Neural cell (in vitro differentiated cells): ENCODE measurements around the gene MPEG1. TPM values are rescaled to one million over a fixed set of nuclear protein-coding genes. Genes with fewer than 3 reads are reported as not detected.

Experiments
- H2AFZ ChIP-seq: fragments of 200-600, 300-800 bp; sonication (generic), shearing (Covaris generic); 2 replicates; pipeline ENCODE4 v1.6.0; 2014; ENCODE audit warnings: low read depth, mild to moderate bottlenecking, antibody characterized with exemption, low read length, moderate library complexity
- H3F3A ChIP-seq: fragments of 200-600 bp; shearing (Covaris generic); 2 replicates; pipeline ENCODE4 v1.6.1; 2016; ENCODE audit warnings: mild to moderate bottlenecking, moderate library complexity, mixed read lengths, antibody characterized with exemption, low read length; ENCODE audit not compliant: insufficient read depth, poor library complexity, severe bottlenecking
- H3K27ac ChIP-seq: fragments of 200-600, 300-800 bp; sonication (generic), shearing (Covaris generic); 2 replicates; pipeline ENCODE4 v1.5.1; 2014; ENCODE audit warnings: mild to moderate bottlenecking, low read length, moderate library complexity
- H3K27me3 ChIP-seq: fragments of 300-800, 200-600 bp; sonication (generic), shearing (Covaris generic); 2 replicates; pipeline ENCODE4 v1.6.0; 2014; ENCODE audit warnings: mild to moderate bottlenecking, low read depth, low read length, moderate library complexity; ENCODE audit not compliant: insufficient read depth
- H3K36me3 ChIP-seq: fragments of 300-800, 200-600 bp; sonication (generic), shearing (Covaris generic); 2 replicates; pipeline ENCODE4 v1.5.1; 2014; ENCODE audit warnings: mild to moderate bottlenecking, antibody characterized with exemption, low read length, moderate library complexity; ENCODE audit not compliant: insufficient read depth
- H3K4me2 ChIP-seq: fragments of 300-800, 200-600 bp; sonication (generic), shearing (Covaris generic); 2 replicates; pipeline ENCODE4 v1.6.0; 2014; ENCODE audit warnings: mild to moderate bottlenecking, low read length
- H3K4me3 ChIP-seq: fragments of 300-800, 200-600 bp; sonication (generic), shearing (Covaris generic); 2 replicates; pipeline ENCODE4 v1.5.1; 2014; ENCODE audit warnings: mild to moderate bottlenecking, low read length, moderate library complexity
- H3K79me2 ChIP-seq: fragments of 200-600 bp; shearing (Covaris generic); replicated peaks from 2 replicates; pipeline ENCODE4 v1.6.0; 2014; ENCODE audit warnings: mild to moderate bottlenecking, low read length, moderate library complexity; ENCODE audit not compliant: insufficient read depth
- H3K9ac ChIP-seq: fragments of 300-800, 200-600 bp; sonication (generic), shearing (Covaris generic); 2 replicates; pipeline ENCODE4 v1.6.1; 2016; ENCODE audit warnings: mild to moderate bottlenecking, low read length, mixed read lengths
- H3K9me2 ChIP-seq: fragments of 200-600 bp; shearing (Covaris generic); 2 replicates; pipeline ENCODE4 v1.6.1; 2016; ENCODE audit warnings: mild to moderate bottlenecking, low read length, mixed read lengths; ENCODE audit not compliant: insufficient read depth
- H3K9me3 ChIP-seq: fragments of 200-600, 300-800 bp; sonication (generic), shearing (Covaris generic); 2 replicates; pipeline ENCODE4 v1.6.1; 2016; ENCODE audit warnings: mild to moderate bottlenecking, mixed run types, low read length, moderate library complexity, mixed read lengths
- H4K20me1 ChIP-seq: fragments of 200-600 bp; shearing (Covaris generic); 2 replicates; pipeline ENCODE4 v1.6.1; 2016; ENCODE audit warnings: mild to moderate bottlenecking, mixed run types; ENCODE audit not compliant: insufficient read depth
- CTCF ChIP-seq: fragments of 450-650 bp; IDR thresholded peaks from 2 replicates; pipeline ENCODE4 v1.5.1; 2014; ENCODE audit warnings: antibody characterized with exemption, mild to moderate bottlenecking, moderate library complexity; ENCODE audit not compliant: poor library complexity, severe bottlenecking
- EP300 ChIP-seq: fragments of 450-650 bp; conservative IDR thresholded peaks from 2 replicates; pipeline ENCODE4 v1.6.1; 2014; ENCODE audit warnings: antibody characterized with exemption, mild to moderate bottlenecking, moderate library complexity; ENCODE audit not compliant: poor library complexity, severe bottlenecking
- EZH2 ChIP-seq: fragments of 200-600, 300-800 bp; shearing (Covaris generic), sonication (generic); IDR thresholded peaks from 2 replicates; pipeline ENCODE4 v1.6.1; 2014; ENCODE audit warnings: antibody characterized with exemption, low read length, borderline replicate concordance, mild to moderate bottlenecking; ENCODE audit not compliant: insufficient read depth, poor library complexity, severe bottlenecking
- MXI1 ChIP-seq: fragments of 450-650 bp; conservative IDR thresholded peaks from 2 replicates; pipeline ENCODE4 v1.6.1; 2014; ENCODE audit warnings: antibody characterized with exemption, mild to moderate bottlenecking; ENCODE audit not compliant: poor library complexity, severe bottlenecking
- POLR2AphosphoS5 ChIP-seq: IDR thresholded peaks from 2 replicates; pipeline ENCODE4 v1.6.1; 2012
- RAD21 ChIP-seq: fragments of 450-650 bp; conservative IDR thresholded peaks from 2 replicates; pipeline ENCODE4 v1.6.1; 2014; ENCODE audit warnings: antibody characterized with exemption, mild to moderate bottlenecking, moderate library complexity
- REST ChIP-seq: IDR thresholded peaks from 2 replicates; pipeline ENCODE4 v1.6.1; 2012; ENCODE audit warnings: borderline replicate concordance
- SMC3 ChIP-seq: fragments of 450-650 bp; conservative IDR thresholded peaks from 2 replicates; pipeline ENCODE4 v1.6.1; 2014; ENCODE audit warnings: antibody characterized with exemption, mild to moderate bottlenecking, moderate library complexity; ENCODE audit not compliant: poor library complexity
- TAF1 ChIP-seq: IDR thresholded peaks from 2 replicates; pipeline ENCODE4 v1.6.1; 2012; ENCODE audit warnings: low read depth
- polyA plus RNA-seq: library from polyadenylated mRNA; depleted of rRNA; stranded (reverse); fragments of >200 nt; gene quantifications from 2 replicates; pipeline ENCODE4 v1.2.3, GENCODE V29; 2014

Gene MPEG1
- polyA plus RNA-seq, 1 donor from 2014 or later, result 0.21 TPM

GRCh38 chr11:59240322-59240721 is 27.6 kb upstream of the MPEG1 start:
- no peak overlapping the region for H3K4me3 ChIP-seq
- TF ChIP-seq SMC3, result no peak
- no peak for TF ChIP-seq CTCF
- TF ChIP-seq TAF1, result no peak
- TF ChIP-seq MXI1, result no peak
- no peak for TF ChIP-seq REST
- TF ChIP-seq EP300, result no peak
- TF ChIP-seq RAD21, result no peak
- TF ChIP-seq EZH2, result no peak
- TF ChIP-seq POLR2AphosphoS5, result no peak
- no peak overlapping the region for H3K4me2 ChIP-seq
- H3K36me3 ChIP-seq, result no peaks in the 10 kb centered on the region
- no peaks in the 10 kb centered on the region for H4K20me1 ChIP-seq
- H2AFZ ChIP-seq, result no peak overlapping the region
- no peaks in the 10 kb centered on the region for H3K79me2 ChIP-seq
- H3K9ac ChIP-seq, result no peak overlapping the region
- no peaks in the 10 kb centered on the region for H3K9me2 ChIP-seq
- H3K27me3 ChIP-seq, result no peaks in the 10 kb centered on the region
- H3K9me3 ChIP-seq, result no peaks in the 10 kb centered on the region
- no peak overlapping the region for H3K27ac ChIP-seq
- no peaks in the 10 kb centered on the region for H3F3A ChIP-seq

- TF ChIP-seq SMC3, result no peak
- TF ChIP-seq EP300, result no peak
- no peak for TF ChIP-seq RAD21
- no peak for TF ChIP-seq EZH2
- no peak for TF ChIP-seq POLR2AphosphoS5
- no peak for TF ChIP-seq CTCF
- no peak for TF ChIP-seq TAF1
- no peaks in the 10 kb centered on the region for H3K9me2 ChIP-seq
- H3F3A ChIP-seq, result no peaks in the 10 kb centered on the region
- H3K4me3 ChIP-seq, result no peak overlapping the region
- H3K27ac ChIP-seq, result no peak overlapping the region
- no peak overlapping the region for H3K9ac ChIP-seq
- no peaks in the 10 kb centered on the region for H4K20me1 ChIP-seq
- no peak overlapping the region for H3K4me2 ChIP-seq
- no peaks in the 10 kb centered on the region for H3K79me2 ChIP-seq
- no peaks in the 10 kb centered on the region for H3K9me3 ChIP-seq
- no peak overlapping the region for H2AFZ ChIP-seq
- H3K36me3 ChIP-seq, result no peaks in the 10 kb centered on the region
- no peaks in the 10 kb centered on the region for H3K27me3 ChIP-seq
Observed at GRCh38 chr11:59226396-59226795, 13.7 kb upstream of the MPEG1 start.
